ENCODE measurements around the gene MANSC4. TPM values are rescaled to one million over a fixed set of nuclear protein-coding genes. Genes with fewer than 3 reads are reported as not detected.
A peak's percentile ranks its signal among the peaks of the same experiment; 100 is the strongest.
"Not testable (repeated sequence)": the region's sequence is repeated elsewhere in the genome, so short reads cannot be mapped to it uniquely, and the experiment has no call there.

The MANSC4 gene
- total and polyA plus RNA-seq, 4 donors = not detected

DNA sequence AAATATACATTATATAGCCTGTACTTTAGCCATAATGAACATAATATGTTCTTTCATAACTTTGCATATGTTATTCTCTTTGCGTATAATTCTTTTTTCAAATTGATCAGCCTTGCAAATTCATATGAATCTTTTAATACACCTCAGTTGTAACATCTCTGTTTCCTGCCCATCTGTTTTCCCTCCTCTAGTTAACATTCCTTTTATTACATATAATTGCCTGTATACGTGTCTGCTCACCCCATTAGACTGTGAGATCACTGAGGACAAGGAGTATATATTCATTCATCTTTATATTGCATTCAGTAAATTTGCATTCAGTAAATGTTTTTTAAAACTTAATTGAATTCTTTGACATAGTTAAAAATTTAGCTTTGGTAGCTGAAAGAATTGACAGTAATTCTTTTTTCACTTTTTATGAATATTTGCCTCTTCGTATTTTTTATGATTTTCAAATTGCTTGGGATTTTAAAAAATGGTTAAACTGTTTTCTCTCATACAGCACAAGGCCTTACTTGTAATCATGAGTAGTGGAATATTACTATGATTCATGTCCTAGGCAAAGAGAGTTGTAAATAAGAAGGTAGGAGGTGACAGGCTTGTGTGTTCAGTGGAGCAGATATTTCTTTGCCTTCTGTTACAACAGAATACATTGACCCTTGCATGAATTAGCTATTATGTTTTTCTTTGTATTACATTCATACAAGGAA is 32.8 kb downstream of the MANSC4 start:
- Histone ChIP-seq H3K4me3 (ENCODE audit: low read depth in 1 of 3, low read length in 3 of 3) (no peak overlapping the region), H3K9me3 (ENCODE audit: control insufficient read depth in 4 of 4, low read length in 3 of 4) (no peaks in the 10 kb centered on the region), H3K9ac (ENCODE audit: low read depth in 1 of 2, low read length in 2 of 2) (no peak overlapping the region), H3K27ac (ENCODE audit: low read depth in 1 of 2, low read length in 2 of 2) (peak overlapping the region; percentile 71 to 73), H3K36me3 (ENCODE audit: control insufficient read depth in 4 of 4, insufficient read depth in 3 of 4, low read depth in 1 of 4, low read length in 3 of 4) (peaks cover 0 to 3% (median 1%) of the 10 kb centered on the region in 4 donors), H3K27me3 (ENCODE audit: control insufficient read depth in 4 of 4, insufficient read depth in 4 of 4, low read length in 3 of 4) (no peaks in the 10 kb centered on the region), H3K4me1 (ENCODE audit: control insufficient read depth in 4 of 4, insufficient read depth in 4 of 4, low read length in 3 of 4) (peaks cover 0 to 18% (median 3%) of the 10 kb centered on the region in 4 donors)
- no peak for DNase-seq (ENCODE audit: low spot score)
- 91% methylated on average over 3 of the region's 3 CpGs for WGBS
- TF ChIP-seq, protein P1, sequence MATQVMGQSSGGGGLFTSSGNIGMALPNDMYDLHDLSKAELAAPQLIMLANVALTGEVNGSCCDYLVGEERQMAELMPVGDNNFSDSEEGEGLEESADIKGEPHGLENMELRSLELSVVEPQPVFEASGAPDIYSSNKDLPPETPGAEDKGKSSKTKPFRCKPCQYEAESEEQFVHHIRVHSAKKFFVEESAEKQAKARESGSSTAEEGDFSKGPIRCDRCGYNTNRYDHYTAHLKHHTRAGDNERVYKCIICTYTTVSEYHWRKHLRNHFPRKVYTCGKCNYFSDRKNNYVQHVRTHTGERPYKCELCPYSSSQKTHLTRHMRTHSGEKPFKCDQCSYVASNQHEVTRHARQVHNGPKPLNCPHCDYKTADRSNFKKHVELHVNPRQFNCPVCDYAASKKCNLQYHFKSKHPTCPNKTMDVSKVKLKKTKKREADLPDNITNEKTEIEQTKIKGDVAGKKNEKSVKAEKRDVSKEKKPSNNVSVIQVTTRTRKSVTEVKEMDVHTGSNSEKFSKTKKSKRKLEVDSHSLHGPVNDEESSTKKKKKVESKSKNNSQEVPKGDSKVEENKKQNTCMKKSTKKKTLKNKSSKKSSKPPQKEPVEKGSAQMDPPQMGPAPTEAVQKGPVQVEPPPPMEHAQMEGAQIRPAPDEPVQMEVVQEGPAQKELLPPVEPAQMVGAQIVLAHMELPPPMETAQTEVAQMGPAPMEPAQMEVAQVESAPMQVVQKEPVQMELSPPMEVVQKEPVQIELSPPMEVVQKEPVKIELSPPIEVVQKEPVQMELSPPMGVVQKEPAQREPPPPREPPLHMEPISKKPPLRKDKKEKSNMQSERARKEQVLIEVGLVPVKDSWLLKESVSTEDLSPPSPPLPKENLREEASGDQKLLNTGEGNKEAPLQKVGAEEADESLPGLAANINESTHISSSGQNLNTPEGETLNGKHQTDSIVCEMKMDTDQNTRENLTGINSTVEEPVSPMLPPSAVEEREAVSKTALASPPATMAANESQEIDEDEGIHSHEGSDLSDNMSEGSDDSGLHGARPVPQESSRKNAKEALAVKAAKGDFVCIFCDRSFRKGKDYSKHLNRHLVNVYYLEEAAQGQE (IDR thresholded peaks at IDR 0.05) = no peak
- TF ChIP-seq, protein P2, sequence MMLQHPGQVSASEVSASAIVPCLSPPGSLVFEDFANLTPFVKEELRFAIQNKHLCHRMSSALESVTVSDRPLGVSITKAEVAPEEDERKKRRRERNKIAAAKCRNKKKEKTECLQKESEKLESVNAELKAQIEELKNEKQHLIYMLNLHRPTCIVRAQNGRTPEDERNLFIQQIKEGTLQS (IDR thresholded peaks at IDR 0.05) = peak; percentile 7

DNA sequence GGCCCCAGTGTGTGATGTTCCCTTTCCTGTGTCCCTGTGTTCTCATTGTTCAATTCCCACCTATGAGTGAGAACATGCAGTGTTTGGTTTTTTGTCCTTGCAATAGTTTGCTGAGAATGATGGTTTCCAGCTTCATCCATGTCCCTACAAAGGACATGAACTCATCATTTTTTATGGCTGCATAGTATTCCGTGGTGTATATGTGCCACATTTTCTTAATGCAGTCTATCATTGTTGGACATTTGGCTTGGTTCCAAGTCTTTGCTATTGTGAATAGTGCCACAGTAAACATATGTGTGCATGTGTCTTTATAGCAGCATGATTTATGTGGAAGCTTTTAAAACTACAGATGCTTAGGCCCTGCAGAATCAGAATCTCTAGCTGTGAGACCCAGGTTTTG is 34.3 kb downstream of the MANSC4 start:
- not testable (repeated sequence) for H3K27me3 ChIP-seq (ENCODE audit: control insufficient read depth in 4 of 4, insufficient read depth in 4 of 4, low read length in 3 of 4); H3K4me3 ChIP-seq (ENCODE audit: low read depth in 1 of 3, low read length in 3 of 3); H3K27ac ChIP-seq (ENCODE audit: low read depth in 1 of 2, low read length in 2 of 2); H3K9me3 ChIP-seq (ENCODE audit: control insufficient read depth in 4 of 4, low read length in 3 of 4); DNase-seq (ENCODE audit: low spot score); H3K9ac ChIP-seq (ENCODE audit: low read depth in 1 of 2, low read length in 2 of 2); H3K36me3 ChIP-seq (ENCODE audit: control insufficient read depth in 4 of 4, insufficient read depth in 3 of 4, low read depth in 1 of 4, low read length in 3 of 4)
- 83% methylated on average over 1 of the region's 1 CpG for WGBS
- H3K4me1 ChIP-seq (ENCODE audit: control insufficient read depth in 4 of 4, insufficient read depth in 4 of 4, low read length in 3 of 4) = peaks cover under 1 to 12% (median 3%) of the 10 kb centered on the region in 4 donors

DNA sequence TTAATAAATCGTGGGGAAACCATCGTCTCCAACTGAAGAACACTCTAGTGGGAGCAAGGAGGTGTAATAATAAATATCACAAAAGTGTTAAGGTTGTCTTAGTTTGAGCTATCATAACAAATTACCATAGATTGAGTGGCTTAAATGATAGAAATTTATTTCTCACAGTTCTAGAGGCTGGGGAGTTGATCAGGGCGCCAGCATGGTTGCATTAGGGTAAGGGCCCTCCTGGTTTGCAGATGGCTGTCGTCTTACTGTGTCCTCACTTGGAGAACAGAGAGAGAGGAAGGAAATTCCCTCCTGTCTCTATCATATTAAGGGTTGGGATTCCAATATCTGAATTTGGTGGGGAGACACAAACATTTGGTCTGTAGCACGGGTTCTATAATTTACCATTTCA is 36.4 kb downstream of the MANSC4 start:
- H3K9ac ChIP-seq (ENCODE audit: low read depth in 1 of 2, low read length in 2 of 2) = no peak overlapping the region

DNA sequence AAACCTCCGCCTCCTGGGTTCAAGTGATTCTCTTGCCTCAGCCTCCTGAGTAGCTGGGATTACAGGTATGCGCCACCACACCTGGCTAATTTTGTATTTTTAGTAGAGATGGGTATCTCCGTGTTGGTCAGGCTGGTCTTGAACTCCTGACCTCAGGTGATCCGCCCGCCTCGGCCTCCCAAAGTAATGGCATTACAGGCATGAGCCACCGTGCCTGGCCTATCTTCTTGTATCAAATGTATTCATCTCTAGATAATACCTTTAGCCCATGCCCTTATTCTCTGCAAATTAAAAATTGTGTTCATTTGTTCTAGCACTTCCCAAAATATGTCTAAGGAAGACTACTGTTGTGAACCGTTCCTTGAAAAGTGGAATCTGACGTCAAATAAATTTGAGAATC is 45.7 kb downstream of the MANSC4 start:
- not testable (repeated sequence) for H3K27me3 ChIP-seq (ENCODE audit: control insufficient read depth in 4 of 4, insufficient read depth in 4 of 4, low read length in 3 of 4); H3K27ac ChIP-seq (ENCODE audit: low read depth in 1 of 2, low read length in 2 of 2); H3K9me3 ChIP-seq (ENCODE audit: control insufficient read depth in 4 of 4, low read length in 3 of 4); H3K4me1 ChIP-seq (ENCODE audit: control insufficient read depth in 4 of 4, insufficient read depth in 4 of 4, low read length in 3 of 4); H3K4me3 ChIP-seq (ENCODE audit: low read depth in 1 of 3, low read length in 3 of 3); H3K9ac ChIP-seq (ENCODE audit: low read depth in 1 of 2, low read length in 2 of 2); DNase-seq (ENCODE audit: low spot score)
- 93% methylated on average over 9 of the region's 9 CpGs for WGBS
- H3K36me3 ChIP-seq (ENCODE audit: control insufficient read depth in 4 of 4, insufficient read depth in 3 of 4, low read depth in 1 of 4, low read length in 3 of 4) = peaks cover 4 to 25% (median 9%) of the 10 kb centered on the region in 4 donors

More for the DNA sequence above, 36.4 kb downstream of the MANSC4 start:
- DNase-seq (ENCODE audit: low spot score) = no peak
- peaks cover 2 to 12% (median 3%) of the 10 kb centered on the region in 4 donors for H3K4me1 ChIP-seq (ENCODE audit: control insufficient read depth in 4 of 4, insufficient read depth in 4 of 4, low read length in 3 of 4)
- H3K27me3 ChIP-seq (ENCODE audit: control insufficient read depth in 4 of 4, insufficient read depth in 4 of 4, low read length in 3 of 4) = no peaks in the 10 kb centered on the region
- peaks cover 0 to 13% (median 6%) of the 10 kb centered on the region in 4 donors for H3K36me3 ChIP-seq (ENCODE audit: control insufficient read depth in 4 of 4, insufficient read depth in 3 of 4, low read depth in 1 of 4, low read length in 3 of 4)
- WGBS = 97% methylated on average over 5 of the region's 5 CpGs
- no peak overlapping the region for H3K27ac ChIP-seq (ENCODE audit: low read depth in 1 of 2, low read length in 2 of 2)
- TF ChIP-seq, protein P3, sequence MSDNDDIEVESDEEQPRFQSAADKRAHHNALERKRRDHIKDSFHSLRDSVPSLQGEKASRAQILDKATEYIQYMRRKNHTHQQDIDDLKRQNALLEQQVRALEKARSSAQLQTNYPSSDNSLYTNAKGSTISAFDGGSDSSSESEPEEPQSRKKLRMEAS (IDR thresholded peaks at IDR 0.05) = no peak
- TF ChIP-seq, protein P4, sequence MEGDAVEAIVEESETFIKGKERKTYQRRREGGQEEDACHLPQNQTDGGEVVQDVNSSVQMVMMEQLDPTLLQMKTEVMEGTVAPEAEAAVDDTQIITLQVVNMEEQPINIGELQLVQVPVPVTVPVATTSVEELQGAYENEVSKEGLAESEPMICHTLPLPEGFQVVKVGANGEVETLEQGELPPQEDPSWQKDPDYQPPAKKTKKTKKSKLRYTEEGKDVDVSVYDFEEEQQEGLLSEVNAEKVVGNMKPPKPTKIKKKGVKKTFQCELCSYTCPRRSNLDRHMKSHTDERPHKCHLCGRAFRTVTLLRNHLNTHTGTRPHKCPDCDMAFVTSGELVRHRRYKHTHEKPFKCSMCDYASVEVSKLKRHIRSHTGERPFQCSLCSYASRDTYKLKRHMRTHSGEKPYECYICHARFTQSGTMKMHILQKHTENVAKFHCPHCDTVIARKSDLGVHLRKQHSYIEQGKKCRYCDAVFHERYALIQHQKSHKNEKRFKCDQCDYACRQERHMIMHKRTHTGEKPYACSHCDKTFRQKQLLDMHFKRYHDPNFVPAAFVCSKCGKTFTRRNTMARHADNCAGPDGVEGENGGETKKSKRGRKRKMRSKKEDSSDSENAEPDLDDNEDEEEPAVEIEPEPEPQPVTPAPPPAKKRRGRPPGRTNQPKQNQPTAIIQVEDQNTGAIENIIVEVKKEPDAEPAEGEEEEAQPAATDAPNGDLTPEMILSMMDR (IDR thresholded peaks at IDR 0.05; ENCODE audit: low read depth, low read length, missing input control) = no peak
- TF ChIP-seq NR2F2 (IDR thresholded peaks at IDR 0.05) (no peak), HNF4G (IDR thresholded peaks at IDR 0.05) (no peak), EGR1 (IDR thresholded peaks at IDR 0.05; ENCODE audit: low read depth in 2 of 2) (no peak), HNF4A (conservative IDR thresholded peaks at IDR 0.05) (no peak)
- TF ChIP-seq, protein P1 (IDR thresholded peaks at IDR 0.05) = no peak
- no peaks in the 10 kb centered on the region for H3K9me3 ChIP-seq (ENCODE audit: control insufficient read depth in 4 of 4, low read length in 3 of 4)
- no peak overlapping the region for H3K4me3 ChIP-seq (ENCODE audit: low read depth in 1 of 3, low read length in 3 of 3)
